ENCODE measurements around the gene ZNF274.
"Not testable (repeated sequence)": the region's sequence is repeated elsewhere in the genome, so short reads cannot be mapped to it uniquely, and the experiment has no call there.

Gene ZNF274

GRCh38 chr19:58182989-58183816 lies at the start of gene ZNF274:
Gene ZNF274, plus strand, starts transcription at chr19:58183061. Its CDS starts 905 bp downstream, at chr19:58183966.
- peak; percentile 95 for DNase-seq

- DNase-seq: no peak
Observed at GRCh38 chr19:58134244-58134643, 48.6 kb upstream of the ZNF274 start.

GRCh38 chr19:58145849-58146248 lies 37.0 kb upstream of the ZNF274 start:
- DNase-seq: no peak

GRCh38 chr19:58147475-58147874 lies 35.4 kb upstream of the ZNF274 start:
- not testable (repeated sequence) for DNase-seq

GRCh38 chr19:58150328-58150921 lies 32.4 kb upstream of the ZNF274 start, which contains the start of gene ZNF329:
Gene ZNF329, minus strand, starts transcription at chr19:58150789. Its CDS starts 21,286 bp downstream, at chr19:58129503.
- peak; percentile 94 for DNase-seq

- DNase-seq: no peak
Observed at GRCh38 chr19:58153386-58153785, 29.5 kb upstream of the ZNF274 start.

- no peak for DNase-seq
Observed at GRCh38 chr19:58154287-58154678, 28.6 kb upstream of the ZNF274 start.

- DNase-seq: peak; percentile 99
Observed at GRCh38 chr19:58154679-58155648, 27.9 kb upstream of the ZNF274 start.

GRCh38 chr19:58157045-58157728 lies 25.7 kb upstream of the ZNF274 start:
- no peak for DNase-seq

GRCh38 chr19:58166268-58166667 lies 16.6 kb upstream of the ZNF274 start:
- no peak for DNase-seq

- DNase-seq: no peak
Observed at GRCh38 chr19:58166708-58167280, 16.1 kb upstream of the ZNF274 start.

- no peak for DNase-seq
Observed at GRCh38 chr19:58170860-58171259, 12.0 kb upstream of the ZNF274 start.

GRCh38 chr19:58181902-58182576 lies 822 bp upstream of the ZNF274 start:
- DNase-seq: peak; percentile 69

- DNase-seq: no peak
Observed at GRCh38 chr19:58182577-58182988, 278 bp upstream of the ZNF274 start.

- no peak for DNase-seq
Observed at GRCh38 chr19:58183817-58184215, 955 bp downstream of the ZNF274 start.

GRCh38 chr19:58196901-58197616 lies 14.2 kb downstream of the ZNF274 start:
- DNase-seq: no peak

GRCh38 chr19:58203814-58204475 lies 21.1 kb downstream of the ZNF274 start:
- no peak for DNase-seq

- no peak for DNase-seq
Observed at GRCh38 chr19:58204566-58204965, 21.7 kb downstream of the ZNF274 start.

- no peak for DNase-seq
Observed at GRCh38 chr19:58209577-58209976, 26.7 kb downstream of the ZNF274 start.
